ENCODE measurements around the gene LINGO1.

LINGO1 gene

GRCh38 chr15:77596821-77597803 is 35.6 kb downstream of the LINGO1 start:
- DNase-seq (ENCODE audit: low spot score), result no peak

GRCh38 chr15:77595231-77595630 is 37.5 kb downstream of the LINGO1 start:
- no peak for DNase-seq (ENCODE audit: low spot score)

DNA sequence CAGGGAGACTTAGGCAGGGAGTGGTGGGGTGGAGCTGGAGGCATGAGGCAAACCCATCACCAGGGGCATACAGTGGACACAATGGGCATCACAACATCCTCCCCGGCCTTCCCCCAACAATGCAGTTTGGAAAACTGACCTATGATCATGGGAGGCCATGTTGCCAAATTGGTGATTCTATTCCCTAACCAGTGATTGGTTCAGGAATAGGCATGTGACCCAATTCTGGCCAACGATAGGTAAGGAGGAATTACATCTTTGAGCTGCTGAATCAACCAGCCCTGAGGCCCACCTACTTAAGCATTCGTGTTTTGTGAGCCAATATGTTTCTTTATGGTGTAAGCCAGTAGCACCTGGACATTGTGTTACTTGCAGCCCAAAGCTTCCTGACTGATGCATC is 40.0 kb downstream of the LINGO1 start:
- DNase-seq (ENCODE audit: low spot score), result no peak

- DNase-seq (ENCODE audit: low spot score), result no peak
Observed at GRCh38 chr15:77591968-77592613, 40.6 kb downstream of the LINGO1 start.

DNA sequence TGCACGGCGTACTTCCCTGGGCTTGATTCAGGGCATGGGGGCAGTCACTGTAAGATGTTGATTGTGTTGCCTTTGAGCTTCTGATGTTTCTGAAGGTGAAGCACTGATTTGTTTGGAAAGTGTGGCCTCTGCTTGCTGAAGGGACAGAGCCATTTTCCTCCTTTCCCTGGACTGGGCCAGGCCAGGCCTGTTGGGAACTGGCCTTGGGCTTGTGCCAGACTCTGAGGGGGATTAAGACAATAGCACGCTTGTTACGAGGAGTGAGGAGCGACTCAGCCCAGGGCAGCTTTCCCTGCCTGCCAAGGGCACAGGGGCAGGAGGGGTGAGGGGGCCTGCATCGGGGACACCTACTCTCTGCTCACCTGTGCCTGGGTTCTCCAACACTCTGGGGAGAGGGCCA is 42.9 kb downstream of the LINGO1 start:
- no peak for DNase-seq (ENCODE audit: low spot score)

DNA sequence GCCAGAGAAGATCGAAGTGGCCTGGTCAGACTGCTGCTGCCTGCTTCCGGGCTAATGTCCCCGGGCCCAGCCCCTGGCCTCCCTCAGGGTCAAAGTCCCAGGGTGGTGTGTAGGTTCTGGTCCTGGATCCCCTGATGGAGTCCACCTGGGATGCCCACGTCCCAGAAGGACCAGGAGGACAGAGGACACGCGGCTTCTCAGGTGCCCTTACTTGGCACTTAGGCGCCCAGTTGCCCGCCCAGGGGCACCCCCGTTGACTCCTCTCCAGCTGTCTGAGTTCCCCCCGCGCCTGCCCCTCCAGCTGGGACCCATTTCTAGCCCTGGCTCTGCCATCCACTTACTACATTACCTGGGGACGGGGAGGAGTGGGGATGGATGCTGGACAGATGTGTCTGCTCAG is 44.6 kb downstream of the LINGO1 start:
- DNase-seq (ENCODE audit: low spot score), result no peak

DNA sequence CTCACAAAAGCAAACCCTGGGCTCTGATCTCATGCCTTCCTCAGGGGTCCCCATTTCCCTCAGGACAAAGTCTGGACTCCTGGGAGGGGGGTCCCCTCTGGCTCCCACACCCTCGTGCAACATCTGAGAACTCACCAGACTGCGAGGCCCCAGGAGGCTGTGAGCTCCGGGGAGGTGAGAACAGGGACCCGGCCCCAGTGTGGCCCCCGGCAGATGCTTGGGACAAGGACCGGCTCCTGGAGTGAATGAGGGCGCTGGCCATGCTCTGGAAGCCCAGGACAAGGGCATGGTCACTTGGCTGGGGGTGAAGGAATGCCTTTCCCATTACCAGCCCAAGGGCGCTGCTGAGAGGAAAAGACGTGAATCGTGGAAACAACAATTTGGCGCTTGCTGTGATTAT is 48.0 kb downstream of the LINGO1 start:
- DNase-seq (ENCODE audit: low spot score), result no peak

DNA sequence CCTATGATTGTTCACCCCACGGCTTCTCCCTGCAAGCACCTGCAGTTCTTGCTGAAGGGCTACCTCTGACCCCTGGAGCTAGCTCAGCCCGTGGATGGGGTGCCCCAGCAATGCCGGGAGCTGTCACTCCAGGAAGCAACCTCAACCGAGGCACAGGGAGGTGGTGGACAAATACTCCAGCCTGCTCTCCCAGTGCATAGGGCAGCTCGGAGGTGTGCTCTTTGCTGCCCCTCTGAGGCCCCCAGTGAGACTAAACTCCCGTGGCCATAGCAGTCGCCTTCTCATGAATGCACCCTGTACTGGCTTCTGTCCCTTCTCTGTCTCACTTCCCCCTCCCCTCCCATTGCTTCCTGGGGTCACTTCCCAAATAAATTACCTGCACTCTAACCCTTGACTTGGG is 48.5 kb downstream of the LINGO1 start:
- DNase-seq (ENCODE audit: low spot score), result no peak

DNA sequence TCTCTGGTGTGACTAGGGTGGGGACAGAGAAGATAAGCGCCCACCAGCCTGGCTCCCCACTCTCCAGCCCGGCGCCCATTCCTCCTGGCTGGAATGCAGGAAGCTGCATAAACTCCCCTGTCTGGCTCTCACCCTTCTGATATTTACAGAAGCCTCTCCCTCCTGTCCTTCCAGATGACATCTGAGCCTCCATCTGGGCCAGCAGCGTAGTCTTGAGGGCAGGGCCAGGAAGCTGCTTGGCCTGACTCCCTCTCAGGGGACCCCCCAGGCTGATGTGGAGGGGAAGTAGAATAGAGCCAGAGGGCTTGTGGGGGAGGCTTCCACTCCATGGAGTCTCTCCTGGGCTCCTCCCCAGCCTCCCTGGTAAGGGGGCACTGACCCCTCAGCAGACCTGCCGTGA is 49.9 kb downstream of the LINGO1 start:
- DNase-seq (ENCODE audit: low spot score), result no peak

- DNase-seq (ENCODE audit: low spot score), result no peak
Observed at GRCh38 chr15:77581896-77582569, 50.7 kb downstream of the LINGO1 start.

GRCh38 chr15:77580996-77581682 is 51.6 kb downstream of the LINGO1 start:
- DNase-seq (ENCODE audit: low spot score), result no peak

- DNase-seq (ENCODE audit: low spot score), result no peak
Observed at GRCh38 chr15:77579498-77580188, 53.1 kb downstream of the LINGO1 start.

DNA sequence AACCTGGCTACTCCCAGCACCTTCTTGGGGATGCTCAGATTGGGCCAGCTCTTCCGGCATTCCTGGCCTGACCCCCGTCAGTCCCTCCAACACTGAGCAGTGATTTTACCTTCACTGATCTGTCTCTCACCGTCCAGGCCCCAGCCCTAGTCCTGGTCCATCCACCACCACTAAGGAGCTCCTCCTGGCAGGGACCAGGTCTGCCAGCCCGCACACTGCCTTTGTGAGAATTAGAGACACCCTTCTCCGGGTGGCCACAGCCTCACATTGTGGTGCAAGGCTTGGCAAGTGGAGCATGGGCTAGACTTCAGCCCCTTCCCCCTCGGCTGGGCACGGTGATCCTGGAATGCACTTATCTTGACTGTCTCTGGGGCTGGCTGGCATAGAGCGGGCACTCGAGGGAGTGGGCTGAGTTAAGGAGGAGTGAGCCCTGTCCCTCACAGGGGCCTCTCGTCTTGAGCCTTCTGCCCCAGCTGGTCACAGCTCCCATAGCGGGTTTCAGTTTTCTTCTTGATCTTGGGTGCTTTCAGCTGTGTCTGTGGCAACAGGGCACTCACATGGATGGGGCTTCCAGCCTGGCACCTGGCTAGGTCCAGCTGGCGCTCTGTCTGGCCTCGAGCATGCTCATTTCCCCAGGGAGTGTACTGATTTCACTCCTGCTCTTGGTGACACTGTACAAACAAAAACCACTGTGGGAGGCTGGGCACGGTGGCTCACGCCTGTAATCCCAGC is 53.9 kb downstream of the LINGO1 start:
- no peak for DNase-seq (ENCODE audit: low spot score)

GRCh38 chr15:77577366-77577950 is 55.3 kb downstream of the LINGO1 start:
- no peak for DNase-seq (ENCODE audit: low spot score)

- DNase-seq (ENCODE audit: low spot score), result no peak
Observed at GRCh38 chr15:77576538-77576937, 56.2 kb downstream of the LINGO1 start.

GRCh38 chr15:77575203-77575934 is 57.3 kb downstream of the LINGO1 start:
- DNase-seq (ENCODE audit: low spot score), result no peak

DNA sequence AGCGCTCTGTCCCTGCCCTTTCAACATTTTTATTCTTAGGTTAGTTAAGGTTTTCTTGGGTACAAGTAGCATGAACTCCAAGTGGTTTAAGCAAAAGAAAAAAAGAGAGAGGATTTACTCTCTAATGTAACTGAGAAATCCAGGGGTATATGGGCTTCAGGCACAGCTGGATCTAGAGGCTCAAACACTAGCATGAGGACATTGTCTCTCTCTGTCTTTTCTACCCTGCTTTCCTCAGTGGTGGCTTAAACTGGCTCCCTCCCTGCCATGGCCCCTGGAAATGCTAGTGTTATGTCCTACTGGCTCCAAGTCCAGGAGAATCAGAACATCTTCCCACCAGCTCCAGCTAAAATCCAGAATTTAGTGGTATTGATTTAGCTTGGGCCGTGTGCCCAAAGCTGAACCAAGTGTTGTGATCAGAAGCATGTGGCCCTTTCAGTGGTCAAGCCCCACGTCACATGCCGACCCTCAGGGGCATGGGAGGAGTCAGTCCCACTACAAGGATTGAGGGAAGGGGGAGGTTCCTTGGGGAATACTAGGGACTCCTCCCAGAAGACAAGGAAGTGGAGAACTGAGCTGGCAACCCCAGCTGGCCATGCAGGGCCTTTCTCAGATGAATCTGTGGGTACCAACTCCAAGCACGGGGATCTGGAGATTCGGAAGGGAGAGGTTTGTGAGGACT is 58.0 kb downstream of the LINGO1 start:
- DNase-seq (ENCODE audit: low spot score), result no peak

GRCh38 chr15:77573802-77574201 is 58.9 kb downstream of the LINGO1 start:
- DNase-seq (ENCODE audit: low spot score), result no peak

DNA sequence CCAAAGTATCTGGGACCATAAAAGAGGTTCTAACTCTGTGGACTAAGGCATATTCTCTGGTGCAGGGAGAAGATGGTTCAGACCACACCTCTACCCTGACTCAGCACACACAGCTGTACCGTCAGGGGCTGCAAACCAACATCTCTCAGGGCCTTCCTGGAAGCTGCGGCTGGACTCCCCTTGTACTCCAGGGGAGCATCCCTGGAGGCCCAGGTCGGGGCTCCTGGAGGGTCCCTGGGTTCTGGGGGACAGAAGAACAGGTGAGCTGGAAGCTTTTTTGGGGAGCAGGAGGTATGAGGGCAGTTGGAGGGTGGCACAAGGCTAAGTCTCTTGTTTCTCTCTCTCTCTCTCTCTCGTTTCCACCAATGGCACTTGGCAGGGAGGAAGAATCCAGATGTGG is 60.5 kb downstream of the LINGO1 start:
- DNase-seq (ENCODE audit: low spot score), result no peak

All from RKO (cell line).